Activated effector memory CD4-positive, alpha-beta T cell treated with anti-CD3 and anti-CD28 coated beads, Interleukin-2, amount 50 U/mL, for 16 hours (primary cell): ENCODE data around the gene EZR.
"Not testable (repeated sequence)": the region's sequence is repeated elsewhere in the genome, so short reads cannot be mapped to it uniquely, and the experiment has no call there.

Experiments
- DNase-seq: peaks from one replicate; pipeline ENCODE4 v3.0.0-alpha.2; 2020

Gene EZR

DNA sequence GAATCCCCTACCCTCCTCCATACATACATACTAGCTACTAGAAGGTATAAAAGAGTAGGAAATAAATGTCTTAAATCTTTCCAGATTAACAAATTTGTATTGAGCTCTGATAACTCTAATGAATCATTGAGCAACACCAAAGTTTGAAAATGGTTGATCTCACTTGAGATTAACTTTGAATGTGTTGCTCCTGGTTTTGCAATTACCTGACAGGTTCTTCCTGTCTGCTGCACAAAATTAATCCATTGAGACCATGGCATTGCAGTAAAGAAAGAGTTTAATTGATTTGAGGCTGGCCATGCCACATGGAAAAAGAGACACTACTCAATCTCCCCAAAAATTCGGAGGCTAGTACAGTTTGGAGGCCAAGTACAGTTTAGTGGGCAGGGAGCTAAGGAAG is 21.3 kb upstream of the EZR start:
- DNase-seq: no peak

DNA sequence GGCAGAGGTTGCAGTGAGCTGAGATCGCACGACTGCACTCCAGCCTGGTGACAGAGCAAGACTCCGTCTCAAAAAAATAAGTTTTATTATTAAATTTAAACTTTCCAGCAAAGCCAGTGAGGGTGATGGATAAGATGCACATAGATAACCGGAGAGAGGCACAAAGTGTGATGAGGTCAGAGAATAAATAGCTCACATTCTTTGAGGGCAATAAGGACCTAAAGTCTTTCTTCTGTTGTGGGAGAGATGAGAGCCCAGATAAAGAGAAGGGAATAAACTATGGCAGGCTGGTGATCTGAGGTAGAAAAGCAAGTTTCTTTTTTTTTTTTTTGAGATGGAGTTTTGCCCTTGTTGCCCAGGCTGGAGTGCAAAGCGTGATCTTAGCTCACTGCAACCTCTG is 20.6 kb upstream of the EZR start:
- DNase-seq: no peak

DNA sequence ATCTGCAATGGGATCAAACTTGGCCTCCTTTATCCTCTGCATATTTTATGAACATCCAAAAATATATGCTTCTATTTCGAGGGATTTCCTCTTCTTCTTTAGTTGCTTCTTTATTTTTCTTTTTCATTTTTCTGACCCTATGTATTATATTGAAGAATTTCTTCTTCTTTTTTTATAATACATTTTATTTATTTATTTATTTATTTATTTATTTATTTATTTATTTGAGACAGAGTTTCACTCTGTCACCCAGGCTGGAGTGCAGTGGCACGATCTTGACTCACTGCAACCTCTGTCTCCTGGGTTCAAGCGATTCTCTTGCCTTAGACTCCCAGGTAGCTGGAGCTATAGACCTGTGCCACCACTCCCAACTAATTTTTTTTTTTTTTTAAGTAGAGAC is 19.6 kb upstream of the EZR start:
- not testable (repeated sequence) for DNase-seq

DNA sequence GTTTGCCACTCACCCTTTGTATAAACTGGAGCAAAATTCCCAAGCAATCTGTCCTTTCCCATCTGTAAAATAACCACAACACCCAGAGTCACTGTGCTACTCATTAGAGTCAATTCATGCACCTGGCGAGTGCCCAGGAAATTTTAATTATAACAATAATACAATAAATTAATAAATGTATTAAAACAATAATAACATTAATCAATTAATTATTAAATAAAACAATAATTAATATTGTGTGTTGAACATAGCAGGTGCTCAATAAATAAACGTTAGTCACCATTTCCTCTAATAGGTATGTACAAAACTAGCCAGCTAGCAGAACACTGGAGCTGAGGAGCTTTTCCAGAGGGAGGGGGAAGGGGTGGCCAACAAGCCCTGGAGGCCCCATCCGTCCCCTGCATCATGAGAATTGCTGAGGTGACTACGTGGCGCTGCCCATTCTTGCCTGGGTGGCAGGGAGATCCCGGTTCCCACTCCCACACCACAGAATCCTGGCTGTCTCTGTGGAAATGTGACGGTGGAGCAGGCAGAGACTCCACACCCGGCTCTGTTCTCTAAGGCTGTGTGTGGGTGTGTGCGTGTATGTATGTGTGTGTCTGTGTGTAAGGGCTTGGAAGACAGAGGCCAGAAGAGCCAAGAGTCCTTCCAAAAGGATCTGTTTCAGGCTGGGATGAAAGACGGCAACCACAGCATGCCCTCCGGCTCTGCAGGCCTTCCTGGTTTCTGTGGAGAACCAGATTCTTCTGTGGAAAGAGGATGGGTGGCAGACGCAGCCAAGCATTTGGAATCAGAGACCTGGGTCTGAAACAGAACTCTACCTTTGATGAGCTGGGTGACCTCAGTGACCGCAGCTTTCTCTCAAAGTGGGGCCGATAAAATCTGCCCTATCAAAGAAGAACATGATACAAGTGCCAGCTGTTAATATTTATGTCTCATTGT is 18.8 kb upstream of the EZR start:
- DNase-seq: no peak

DNA sequence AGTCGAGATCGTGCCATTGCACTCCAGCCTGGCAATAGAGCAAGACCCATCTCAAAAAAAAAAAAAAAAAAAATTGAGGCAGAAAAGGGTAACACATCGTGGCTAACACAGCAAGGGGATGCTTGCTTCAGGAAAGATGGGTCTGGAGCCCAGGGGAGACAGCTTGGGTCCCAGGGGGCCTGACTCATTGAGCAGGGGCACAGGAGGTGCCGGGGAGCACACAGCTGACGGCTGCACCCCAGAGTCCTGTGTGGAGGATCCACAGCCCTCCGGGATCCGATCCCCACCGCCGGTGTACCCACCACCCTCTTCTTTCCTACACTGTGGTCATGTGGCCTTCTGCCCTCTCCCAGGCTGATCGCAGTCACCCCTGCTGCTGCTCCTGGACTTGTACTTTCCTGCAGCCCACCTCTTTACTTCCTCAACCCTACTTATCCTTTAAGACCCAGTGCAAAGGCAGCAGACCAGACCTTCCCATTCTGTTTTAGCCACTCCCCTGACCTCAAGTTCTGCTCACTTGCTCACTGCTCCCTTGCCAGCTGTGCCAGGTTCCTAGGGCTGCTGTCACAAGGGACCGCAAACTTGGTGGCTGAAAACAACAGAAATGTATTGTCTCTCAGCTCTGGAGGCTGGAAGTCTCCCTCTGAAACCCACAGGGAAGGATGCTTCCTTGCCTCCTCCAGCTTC is 17.6 kb upstream of the EZR start:
- DNase-seq: no peak

DNA sequence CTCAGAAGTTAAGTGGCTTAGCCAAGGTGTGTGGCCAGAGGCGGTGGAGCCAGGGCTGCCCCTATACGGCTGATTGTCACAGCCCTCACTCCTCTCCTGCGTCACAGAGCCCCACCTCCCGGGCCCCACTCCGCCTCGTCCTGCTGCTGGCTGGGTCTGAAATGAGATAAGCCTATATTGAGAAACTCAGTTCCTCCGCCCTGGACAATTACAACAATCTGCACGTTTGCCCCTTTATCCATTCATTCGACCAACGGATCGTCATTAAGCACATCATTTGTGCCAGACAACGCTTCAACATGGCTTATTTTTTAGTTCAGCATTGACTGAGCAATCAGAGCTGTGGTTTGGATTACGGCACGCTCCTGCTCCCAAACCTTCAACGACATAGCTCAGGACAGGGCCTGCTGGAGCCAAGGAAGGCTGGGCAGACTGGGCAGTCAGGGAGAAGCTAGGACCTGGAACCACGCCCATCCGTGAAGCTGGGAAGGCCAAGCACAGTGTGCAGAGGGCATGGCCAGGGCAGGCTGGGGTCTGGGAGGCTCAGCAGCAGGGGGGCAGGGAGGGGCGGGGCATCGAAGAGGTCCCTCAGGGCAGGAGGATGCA is 16.6 kb upstream of the EZR start:
- DNase-seq: no peak

DNA sequence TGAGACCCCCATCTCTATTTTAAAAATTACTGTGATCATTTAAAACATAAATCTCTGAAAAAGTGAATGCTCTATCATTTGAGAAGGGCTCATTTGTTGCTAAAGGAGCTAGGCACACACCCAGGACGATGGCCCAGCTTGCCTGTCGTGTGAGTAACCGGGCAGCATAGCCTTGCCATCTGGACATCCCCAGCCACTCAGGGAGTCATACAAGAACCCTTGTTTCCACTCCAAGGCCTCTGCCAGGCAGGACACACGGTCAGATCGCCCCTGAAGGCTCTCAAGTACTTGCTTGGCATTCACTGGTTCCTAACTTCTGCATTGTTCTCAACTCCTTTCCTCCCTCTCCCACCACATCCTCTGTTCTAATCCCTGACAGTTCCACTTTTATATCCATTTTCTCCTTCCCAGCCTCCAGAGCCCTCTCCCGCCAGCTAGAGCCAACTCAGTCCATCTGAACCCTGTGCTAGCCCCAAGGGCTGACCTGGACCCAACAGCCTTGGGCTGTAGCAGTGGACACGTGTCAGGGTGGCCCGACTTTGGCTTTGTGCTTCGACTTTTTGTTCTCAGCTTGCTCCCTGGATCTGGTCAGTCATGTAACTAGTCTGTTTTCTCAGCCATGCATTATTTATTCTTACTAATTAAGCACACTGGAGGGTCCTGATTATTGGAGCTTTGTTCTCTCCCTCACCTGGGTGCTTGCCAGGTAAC is 15.7 kb upstream of the EZR start:
- no peak for DNase-seq

DNA sequence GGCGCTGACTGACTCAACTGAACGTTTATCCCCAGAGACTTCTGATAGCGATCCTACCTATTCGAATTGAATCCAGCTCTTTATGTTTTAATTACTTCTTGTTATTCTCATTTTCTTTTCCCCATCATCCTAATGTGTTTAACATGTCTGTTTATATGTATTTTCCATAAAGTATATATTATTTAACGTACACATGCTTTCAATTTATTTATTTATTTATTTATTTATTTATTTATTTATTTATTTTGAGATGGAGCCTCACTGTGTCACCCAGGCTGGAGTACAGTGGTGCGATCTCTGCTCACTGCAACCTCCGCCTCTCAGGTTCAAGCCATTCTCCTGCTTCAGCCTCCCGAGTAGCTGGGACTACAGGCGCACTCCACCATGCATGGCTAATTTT is 13.6 kb upstream of the EZR start:
- not testable (repeated sequence) for DNase-seq

DNA sequence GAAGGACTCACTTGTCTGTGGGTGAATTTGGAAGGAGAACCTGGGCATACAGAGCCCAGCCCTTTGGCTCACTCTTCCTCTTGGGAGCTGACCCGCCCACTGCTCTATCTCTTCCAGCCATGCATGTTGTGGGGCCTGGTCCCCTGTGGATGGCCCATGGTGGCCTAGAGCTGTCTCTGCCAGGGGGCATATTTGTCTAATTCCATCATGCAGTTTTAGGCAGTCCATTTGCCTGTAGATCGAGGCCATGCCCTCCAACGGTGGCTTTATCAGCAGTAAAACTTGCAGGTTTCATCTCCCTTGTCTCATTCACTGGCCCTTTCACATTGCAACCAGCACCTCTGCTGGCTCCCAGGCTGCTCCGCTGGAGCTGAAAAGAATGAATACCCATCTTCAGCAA is 12.9 kb upstream of the EZR start:
- DNase-seq: no peak

DNA sequence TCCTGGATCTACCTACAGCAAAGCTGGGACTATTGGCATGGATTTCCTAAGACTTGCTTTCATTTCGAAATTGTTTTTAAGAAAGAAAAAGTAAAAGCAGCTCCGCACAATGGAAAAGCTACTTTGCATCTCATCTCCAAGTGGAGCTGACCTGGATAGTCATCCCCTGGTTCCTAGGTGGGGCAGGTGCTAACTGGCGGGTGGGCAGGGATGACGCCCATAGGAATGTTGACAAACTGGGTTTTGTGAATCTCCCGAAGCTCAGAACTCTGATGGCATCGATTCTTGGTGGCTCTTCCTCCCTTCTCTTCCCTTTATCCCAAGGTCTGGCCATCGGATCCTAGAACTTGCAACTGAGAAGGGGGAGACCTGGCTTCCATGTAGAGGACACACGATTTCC is 12.4 kb upstream of the EZR start:
- DNase-seq: no peak

DNA sequence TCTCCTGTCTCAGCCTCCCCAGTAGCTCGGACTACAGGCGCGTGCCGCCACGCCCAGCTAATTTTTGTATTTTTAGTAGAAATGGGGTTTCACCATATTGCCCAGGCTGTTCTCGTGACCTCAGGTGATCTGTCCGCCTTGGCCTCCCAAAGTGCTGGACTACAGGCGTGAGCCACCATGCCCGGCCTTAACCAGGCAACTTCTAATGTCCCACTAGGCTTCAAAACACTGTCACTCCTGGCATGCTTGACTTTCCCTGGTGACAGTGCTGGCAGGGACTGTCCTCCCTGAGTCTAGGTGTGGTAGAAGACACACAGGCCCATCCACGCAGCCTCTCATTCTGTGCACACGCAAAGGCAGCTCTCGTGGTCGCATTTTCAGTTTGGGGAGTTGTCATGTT is 11.6 kb upstream of the EZR start:
- DNase-seq: no peak

DNA sequence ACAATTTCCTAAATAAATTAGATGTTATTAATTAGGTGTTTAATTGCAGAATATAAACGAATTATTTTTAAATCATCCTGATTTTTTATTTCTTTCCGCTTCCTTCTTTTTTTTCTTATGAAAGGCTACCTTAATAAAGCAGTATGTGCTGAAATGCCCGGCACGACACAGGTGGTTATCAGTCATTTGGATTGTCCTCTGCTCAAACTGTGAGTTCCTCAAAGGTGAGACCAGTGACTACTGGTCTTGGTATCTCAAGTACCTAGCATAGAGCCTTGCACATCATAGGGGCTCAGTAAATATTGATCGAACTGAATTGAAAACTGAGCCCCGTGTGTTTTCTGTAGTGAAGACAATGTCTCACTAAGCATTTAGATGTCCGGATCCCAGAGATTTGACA is 9.6 kb upstream of the EZR start:
- DNase-seq: no peak

DNA sequence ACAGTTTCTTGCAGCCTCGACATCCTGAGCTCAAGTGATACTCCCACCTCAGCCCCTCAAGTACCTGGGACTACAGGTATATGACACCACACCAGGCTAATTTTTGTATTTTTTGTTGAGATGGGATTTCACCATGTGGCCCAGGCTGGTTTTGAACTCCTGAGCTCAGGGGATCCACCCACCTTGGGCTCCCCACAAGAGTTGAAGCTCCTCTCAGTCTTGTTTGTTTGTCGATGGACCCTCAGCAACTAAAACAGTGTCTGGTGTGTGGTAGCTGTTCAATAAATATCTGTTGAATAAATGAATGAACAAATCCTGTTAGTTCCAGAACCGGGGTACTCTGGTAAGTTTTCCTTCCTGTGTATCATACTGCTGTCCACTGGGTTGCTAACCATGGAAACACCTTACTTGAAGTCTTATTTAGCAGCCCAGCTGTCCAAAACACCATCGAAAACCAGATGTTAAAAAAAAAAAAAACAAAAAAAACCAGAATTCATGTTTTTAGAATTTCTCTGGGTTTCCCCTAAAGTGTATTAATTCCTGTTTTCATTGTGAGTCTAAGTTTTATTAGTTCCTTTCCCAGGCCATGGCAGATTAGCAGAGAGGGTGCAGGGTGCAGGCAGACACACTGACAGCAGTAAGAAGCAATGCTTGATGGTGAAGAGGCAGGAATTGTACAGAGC is 7.8 kb upstream of the EZR start:
- DNase-seq: no peak

DNA sequence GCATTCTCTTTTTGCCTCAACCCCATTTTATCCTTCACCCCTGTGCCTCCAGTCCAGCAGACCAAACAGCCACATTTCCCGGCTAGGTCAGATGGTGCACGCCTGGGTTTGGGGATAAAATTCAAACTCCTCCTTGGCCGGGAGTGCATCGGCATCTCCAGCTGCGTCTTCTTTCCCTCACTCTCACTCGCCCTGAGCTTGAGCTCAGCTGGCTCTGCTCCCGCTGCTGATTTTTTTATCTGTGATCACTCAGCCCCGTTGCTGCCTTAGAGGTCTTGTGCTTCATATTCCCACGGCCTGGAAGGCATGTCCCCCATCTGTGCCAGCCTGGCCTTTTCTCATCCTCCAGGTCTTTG is 6.8 kb upstream of the EZR start:
- DNase-seq: no peak

DNA sequence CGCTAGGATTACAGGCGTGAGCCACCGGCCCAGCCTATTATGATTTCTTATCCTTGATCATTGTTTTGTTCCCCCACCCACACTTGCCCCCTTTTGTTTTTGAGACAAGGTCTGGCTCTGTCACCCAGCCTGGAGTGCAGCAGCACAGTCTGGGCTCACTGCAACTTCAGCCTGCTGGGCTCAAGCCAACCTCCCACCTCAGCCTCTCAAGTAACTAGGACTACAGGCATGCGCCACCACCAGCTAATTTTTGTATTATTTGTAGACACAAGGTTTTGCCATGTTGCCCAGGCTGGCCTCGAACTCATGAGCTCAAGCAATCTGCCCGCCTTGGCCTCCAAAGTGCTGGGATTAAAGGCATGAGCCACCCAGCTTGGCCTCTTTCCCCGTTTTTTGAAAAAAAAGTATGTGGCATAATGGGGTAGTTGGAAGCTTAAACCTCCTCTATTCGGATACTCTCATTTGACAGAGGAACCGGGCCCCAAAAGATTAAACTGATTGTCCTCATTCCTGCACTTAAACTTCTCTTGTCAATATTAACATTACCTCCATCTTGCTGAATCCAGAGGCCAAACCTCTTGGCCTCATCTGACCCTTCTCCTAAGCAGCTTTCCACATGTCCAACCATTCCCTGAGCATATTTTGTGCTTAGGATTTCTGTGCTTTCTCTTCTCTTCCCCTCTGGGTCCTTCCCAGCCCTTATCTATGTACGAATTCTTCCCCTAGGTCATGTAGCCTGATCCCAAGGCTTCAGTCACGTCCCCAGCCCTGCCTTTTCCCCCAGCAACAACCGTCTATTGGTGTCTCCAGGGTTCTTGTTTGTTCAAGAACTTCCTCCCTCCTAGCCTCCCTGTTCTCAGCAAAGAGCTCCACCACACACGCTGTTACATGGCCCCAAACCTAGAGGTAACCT is 6.1 kb upstream of the EZR start:
- no peak for DNase-seq

DNA sequence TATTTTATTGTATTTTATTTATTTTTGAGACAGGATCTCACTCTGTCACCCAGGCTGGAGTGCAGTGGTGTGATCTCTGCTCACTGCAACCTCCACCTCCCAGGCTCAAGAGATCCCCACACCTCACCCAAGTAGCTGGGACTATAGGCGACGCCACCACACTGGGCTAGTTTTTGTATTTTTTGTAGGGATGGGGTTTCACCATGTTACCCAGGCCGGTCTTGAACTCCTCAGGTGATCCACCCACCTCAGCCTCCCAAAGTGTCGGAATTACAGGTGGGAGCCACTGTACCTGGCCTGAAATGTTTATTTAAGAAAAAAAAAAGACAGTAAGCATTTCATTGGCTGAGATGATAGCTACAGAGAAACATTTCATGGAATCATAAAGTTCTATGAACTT is 4.4 kb upstream of the EZR start:
- not testable (repeated sequence) for DNase-seq

DNA sequence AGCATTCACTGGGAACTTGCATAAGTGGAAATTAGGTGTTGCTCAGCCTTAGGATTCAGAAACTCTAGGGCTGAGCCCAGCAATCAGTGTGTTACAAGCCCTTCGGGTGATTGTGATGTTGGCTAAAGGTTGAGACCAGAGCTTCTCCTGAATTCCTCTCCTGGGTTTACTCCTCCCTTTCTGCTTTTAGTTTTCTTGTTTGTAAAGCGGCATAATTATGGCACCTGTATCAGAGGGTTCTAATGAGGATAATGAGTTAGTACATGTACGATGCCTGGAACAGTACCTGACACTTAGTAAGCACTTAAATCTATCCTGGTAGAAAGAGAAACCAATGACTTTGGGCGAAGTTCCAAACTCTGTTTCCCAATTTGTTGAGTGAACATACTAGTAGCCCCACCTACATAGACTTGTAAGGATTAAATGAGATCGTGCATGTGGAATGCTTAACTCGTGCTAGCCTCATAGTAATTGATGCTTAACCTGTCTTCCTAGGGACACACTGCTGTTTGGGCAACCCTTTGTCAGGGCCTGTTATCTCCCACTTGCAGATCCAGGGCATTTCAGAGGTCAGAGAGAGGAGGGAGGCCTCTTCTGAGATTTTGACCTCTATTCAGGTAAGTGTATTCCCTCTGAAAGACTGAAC is 932 bp upstream of the EZR start:
- DNase-seq: no peak

DNA sequence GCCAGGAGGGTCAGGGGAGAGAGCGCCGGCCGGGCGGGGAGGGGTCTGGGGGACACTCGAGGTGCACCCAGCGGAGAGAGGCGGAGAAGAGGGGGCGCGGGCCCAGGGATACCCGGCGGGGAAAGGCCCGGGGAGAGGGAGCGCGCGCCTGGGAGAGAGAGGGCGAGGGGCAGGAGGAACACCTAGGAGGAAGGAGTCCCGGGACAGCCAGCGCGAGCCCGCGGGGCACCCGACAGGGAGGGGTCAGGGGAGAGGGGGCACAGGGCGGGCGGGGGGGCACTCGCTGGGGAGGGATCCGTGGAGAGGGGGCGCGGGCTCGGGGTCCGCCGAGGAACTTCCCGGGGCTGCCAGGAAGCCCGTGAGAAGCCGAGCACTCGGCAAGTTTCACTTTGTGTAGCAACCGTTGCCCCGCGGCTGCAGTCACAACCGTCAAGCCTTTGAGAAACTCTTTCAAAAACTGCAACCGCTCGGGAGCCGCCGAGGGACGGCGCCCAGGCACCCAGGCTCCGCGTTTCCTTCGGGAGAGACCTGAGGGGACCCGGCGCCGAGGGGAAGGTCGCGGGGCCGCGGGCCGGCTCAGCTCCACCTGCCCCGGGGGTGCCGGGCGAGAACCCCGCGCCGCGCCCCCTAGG is 471 bp downstream of the EZR start:
- peak; percentile 89 for DNase-seq

DNA sequence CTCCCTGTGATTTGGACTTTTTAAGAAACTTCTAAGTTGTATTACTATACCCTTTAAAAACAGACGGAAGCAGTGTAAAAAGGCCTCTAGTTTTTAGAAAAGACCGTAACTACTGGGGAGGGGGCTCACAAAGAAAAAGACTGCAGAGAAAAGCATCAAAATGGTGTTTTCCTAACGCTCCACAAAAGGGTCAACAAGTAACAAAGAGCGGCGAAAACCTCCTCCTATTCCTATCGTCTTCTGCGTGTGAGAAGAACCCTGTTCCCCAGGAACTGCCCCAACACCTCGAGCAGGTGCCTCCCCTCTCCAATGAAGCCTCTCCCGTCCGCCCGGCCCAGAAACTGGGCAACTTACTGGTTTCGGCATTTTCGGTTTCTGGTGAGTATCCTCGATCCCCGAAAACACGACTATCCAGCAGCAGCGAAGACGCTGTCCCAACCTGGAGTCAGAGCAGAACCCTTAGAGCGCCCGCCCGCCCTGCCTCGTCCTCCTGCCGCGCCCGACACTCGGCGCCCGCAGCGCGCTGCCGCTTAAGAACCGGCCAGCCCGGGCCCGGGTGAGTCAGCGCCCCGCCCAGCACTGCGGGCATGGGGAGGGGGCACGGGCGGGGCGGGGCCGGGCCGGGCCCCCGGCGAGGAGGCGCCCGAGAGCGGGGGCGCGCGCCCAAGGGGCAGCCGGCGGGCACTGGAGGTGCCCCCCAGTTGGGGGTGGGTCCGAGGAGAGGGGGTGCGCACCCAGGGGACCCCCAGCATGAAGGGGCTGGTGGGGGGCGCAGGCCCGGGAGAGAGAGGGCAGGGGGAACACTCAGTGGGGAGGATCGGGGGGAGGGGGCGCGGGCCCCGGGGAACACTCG is 1.2 kb downstream of the EZR start:
- peak; percentile 94 for DNase-seq
